HT-29 (cell line): Measurements from ENCODE around the gene COL5A1. TPM values are rescaled to one million over a fixed set of nuclear protein-coding genes. Genes with fewer than 3 reads are reported as not detected.
"Not testable (repeated sequence)": the region's sequence is repeated elsewhere in the genome, so short reads cannot be mapped to it uniquely, and the experiment has no call there.

Source experiments
- DNase-seq: peaks from one replicate; pipeline ENCODE4 v3.0.0-alpha.2; 2015; ENCODE audit warnings: low spot score
- total RNA-seq: library from RNA; depleted of rRNA; stranded (reverse); fragments of >200 nt; shearing (Covaris generic); gene quantifications from 2 replicates; pipeline ENCODE4 v1.2.3, GENCODE V29; 2014

COL5A1 gene
- total RNA-seq, 1 experiment from 2014 or later, result 0.43 TPM

- DNase-seq, result no peak
Observed at GRCh38 chr9:134852906-134853654, 211.5 kb downstream of the COL5A1 start.

GRCh38 chr9:134853893-134854292, 212.3 kb downstream of the COL5A1 start:
- no peak for DNase-seq

DNA sequence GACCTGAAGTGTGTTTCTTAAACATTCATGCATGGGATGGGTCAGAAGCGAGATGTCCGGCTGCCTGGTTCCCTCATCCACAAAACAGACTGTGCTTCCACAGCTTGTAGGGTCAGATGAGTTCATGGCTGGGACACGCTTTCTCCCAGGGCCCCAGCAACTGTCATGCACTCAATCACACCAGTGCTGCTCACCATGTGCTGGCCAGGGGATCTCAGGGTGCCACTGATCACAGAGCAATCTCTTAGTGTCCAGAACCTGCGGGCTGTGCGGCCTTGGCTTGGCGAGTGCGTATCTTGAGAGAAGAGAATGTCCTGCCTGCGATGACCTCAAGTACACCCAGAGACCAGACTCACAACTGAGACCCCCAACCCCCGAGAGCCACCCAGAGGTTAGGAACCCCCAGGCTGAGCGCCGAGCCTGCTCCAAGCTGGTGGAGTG, 213.0 kb downstream of the COL5A1 start:
- DNase-seq, result no peak

DNA sequence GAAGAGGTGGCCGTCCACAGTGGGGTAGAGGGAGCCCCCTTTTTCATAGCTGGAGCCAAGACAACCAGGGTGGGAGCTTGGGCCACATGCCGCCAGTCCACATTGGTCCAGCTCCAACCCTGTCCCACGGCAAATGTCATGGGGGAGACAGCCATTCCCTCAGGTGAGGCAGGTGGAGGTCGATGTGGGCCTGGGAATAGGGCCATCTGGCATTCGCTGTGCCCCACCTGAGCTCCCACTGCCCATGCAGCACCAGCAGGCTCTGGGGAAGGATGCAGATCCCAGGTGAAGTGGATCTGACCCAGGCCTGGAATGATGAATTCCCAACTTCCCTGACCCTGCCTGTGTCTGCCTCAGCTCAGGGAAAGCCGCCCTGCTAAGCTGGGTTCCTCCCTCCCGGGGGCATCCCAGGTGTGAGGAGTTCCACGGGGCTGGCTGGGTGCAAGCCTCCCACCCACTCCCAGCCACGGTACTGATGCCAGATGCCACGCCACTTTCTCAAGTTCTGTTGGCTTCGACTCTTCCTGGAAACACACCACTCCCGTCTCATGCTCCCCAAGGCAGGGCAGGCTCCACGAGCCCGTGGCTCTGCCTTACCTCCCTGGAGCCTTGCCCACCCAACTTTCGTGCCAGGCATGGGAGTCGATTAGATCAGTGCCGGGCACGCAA, 213.8 kb downstream of the COL5A1 start:
- DNase-seq, result no peak

GRCh38 chr9:134855900-134856377, 214.3 kb downstream of the COL5A1 start:
- DNase-seq, result no peak

GRCh38 chr9:134857451-134857850, 215.8 kb downstream of the COL5A1 start:
- not testable (repeated sequence) for DNase-seq

GRCh38 chr9:134858051-134858841, 216.6 kb downstream of the COL5A1 start:
- no peak for DNase-seq

DNA sequence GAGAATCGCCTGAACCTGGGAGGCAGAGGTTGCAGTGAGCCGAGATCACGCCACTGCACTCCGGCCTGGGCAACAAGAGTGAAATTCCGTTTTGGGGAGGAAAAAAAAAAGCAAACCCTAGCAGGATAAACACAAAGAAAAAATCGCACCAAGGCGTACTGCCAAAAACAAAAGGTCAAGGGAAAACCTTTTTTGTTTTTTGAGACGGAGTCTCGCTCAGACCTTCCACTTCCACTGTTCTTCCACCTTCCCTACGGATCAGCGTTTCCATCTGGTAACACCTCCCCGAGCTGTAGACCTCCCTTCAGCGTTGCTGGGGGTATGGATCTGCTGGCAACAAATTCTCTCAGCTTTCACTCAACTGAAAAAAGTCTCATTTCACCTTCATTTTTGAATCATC, 218.9 kb downstream of the COL5A1 start:
- no peak for DNase-seq

DNA sequence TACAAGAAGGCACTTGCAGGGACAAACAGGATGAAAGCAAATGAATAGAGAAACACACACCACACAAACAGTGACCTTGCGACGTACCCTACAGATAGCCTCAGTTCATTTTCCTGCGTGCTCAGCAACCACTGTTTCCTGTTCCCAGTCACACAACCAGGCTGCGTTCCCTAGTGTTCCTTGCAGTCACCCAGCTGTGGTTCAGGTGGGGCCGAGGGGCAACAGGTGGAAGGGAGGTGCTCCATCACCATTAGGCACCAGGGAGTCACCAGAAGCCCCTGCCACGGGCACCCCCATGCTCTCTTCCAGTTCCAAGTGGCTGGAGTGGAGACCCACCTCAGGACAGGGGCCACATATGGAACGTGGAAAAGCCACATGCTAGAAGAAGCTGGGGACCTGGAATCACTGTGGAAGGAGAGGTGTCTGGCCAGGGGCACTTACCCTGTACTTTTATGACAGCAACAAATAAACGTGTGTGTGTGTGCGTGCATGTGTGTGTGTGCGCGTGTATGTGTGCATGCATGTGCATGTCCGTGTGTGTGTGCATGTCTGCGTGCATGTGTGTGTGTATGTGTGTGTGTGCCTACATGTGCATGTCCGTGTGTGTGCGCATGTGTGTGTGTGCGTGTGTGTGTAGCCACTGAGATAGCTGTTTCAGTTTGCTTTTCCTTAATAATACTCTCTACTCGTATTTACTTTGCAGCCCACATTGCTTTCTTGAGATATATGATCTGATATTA, 220.2 kb downstream of the COL5A1 start:
- DNase-seq, result no peak

GRCh38 chr9:134863306-134863902, 221.8 kb downstream of the COL5A1 start:
- DNase-seq, result no peak

GRCh38 chr9:134863941-134864820, 222.6 kb downstream of the COL5A1 start:
- no peak for DNase-seq

DNA sequence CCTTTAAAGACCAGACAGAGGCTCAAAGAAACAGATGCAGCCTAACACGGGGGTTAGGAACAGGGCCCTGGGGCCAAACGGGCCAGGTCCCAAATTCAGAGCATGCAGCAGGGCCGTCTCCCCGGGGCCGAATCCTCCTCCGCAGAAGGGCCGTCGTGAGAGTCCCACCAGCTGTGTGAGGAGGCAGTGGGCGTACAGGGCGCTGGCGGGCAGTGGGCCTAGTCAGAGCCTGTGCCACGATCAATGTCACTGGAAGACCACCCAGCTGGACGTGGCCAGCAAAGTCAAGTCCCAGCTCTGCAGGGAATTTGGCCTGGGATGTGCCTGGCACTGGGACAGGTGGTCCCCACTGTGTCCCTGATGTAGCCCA, 223.2 kb downstream of the COL5A1 start:
- DNase-seq, result no peak

GRCh38 chr9:134867917-134868750, 226.5 kb downstream of the COL5A1 start:
- DNase-seq, result no peak

GRCh38 chr9:134868751-134869553, 227.3 kb downstream of the COL5A1 start:
- no peak for DNase-seq

GRCh38 chr9:134869554-134870300, 228.1 kb downstream of the COL5A1 start:
- DNase-seq, result no peak

DNA sequence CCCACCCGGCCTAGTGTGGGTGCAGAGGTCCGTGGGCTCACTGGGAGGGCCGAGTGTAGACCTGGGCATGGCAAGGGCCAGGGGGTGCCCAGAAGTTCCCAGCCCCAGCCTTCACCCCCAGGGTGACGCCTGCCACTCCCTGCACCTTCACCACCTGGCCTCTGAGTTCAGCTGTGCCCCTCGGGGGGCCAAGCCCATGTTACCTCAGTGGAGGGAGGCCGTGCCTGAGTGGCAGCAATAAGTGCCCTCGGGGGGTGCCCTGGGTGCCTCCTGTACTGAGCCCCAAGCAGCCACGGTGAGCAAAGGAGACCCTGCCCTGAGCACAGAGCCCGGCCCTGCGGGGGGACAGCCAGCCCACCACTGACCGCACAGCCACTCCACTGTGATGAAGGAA, 228.7 kb downstream of the COL5A1 start:
- no peak for DNase-seq
